PC-3 (cell line): Measurements from ENCODE around the gene YAP1.

Source experiments
- CTCF ChIP-seq: fragments of 300-600 bp; sonication (generic); conservative IDR thresholded peaks from 2 replicates; pipeline ENCODE4 v1.5.1; 2017; ENCODE audit warnings: antibody characterized with exemption, low read depth, mild to moderate bottlenecking, low read length
- EZH2 ChIP-seq: fragments of 300-600 bp; sonication (generic); IDR thresholded peaks from one replicate; pipeline ENCODE4 v1.6.1; 2017; ENCODE audit warnings: antibody characterized with exemption, mild to moderate bottlenecking, low read length; ENCODE audit not compliant: unreplicated experiment

- TF ChIP-seq CTCF = no peak
- no peak for TF ChIP-seq EZH2
Measured at GRCh38 chr11:102144357-102145355, 34.4 kb downstream of the YAP1 start.
